HL-60 (cell line): Measurements from ENCODE around the gene SMC1A.

Source experiments
- DNase-seq, 2 experiments: peaks; one replicate each; pipeline ENCODE4 v3.0.0-alpha.2; 2010 to 2020; ENCODE audit warnings: low read depth in 1 of 2, low spot score in 1 of 2
- H3K27ac ChIP-seq: fragments of 250-450 bp; sonication (Bioruptor Pico); replicated peaks from 2 replicates; pipeline ENCODE4 v1.5.1; 2020; ENCODE audit warnings: mild to moderate bottlenecking, moderate library complexity
- H3K27me3 ChIP-seq: fragments of 250-450 bp; sonication (Bioruptor Pico); 2 replicates; pipeline ENCODE4 v1.5.1; 2021; ENCODE audit warnings: mild to moderate bottlenecking, moderate library complexity; ENCODE audit not compliant: insufficient read depth, poor library complexity, severe bottlenecking
- H3K4me3 ChIP-seq: replicated peaks from 2 replicates; pipeline ENCODE4 v1.5.1; 2011; ENCODE audit warnings: mild to moderate bottlenecking, control low read depth, low read length; ENCODE audit not compliant: insufficient read depth
- CTCF ChIP-seq: IDR thresholded peaks from one replicate; pipeline ENCODE4 v1.5.1; 2011; ENCODE audit warnings: low read length, control low read depth, inconsistent platforms; ENCODE audit not compliant: insufficient read depth
- GABPA ChIP-seq: IDR thresholded peaks from 2 replicates; pipeline ENCODE4 v1.6.1; 2012; ENCODE audit warnings: low read depth
- POLR2AphosphoS5 ChIP-seq: IDR thresholded peaks from 2 replicates; pipeline ENCODE4 v1.6.1; 2012; ENCODE audit warnings: low read depth
- REST ChIP-seq: IDR thresholded peaks from 2 replicates; pipeline ENCODE4 v1.6.1; 2012; ENCODE audit warnings: low read depth; ENCODE audit not compliant: insufficient replicate concordance
- SPI1 ChIP-seq: IDR thresholded peaks from 2 replicates; pipeline ENCODE4 v1.6.1; 2012; ENCODE audit warnings: low read depth, mild to moderate bottlenecking, borderline replicate concordance

SMC1A gene

GRCh38 chrX:53441531-53442321 is 19.3 kb upstream of the SMC1A start:
- Histone ChIP-seq H3K4me3 (peak overlapping the region; percentile 42), H3K27me3 (no peaks in the 10 kb centered on the region), H3K27ac (peak overlapping the region; percentile 88)
- peak; percentile 77 to 89 for DNase-seq
- TF ChIP-seq REST, result no peak
- no peak for TF ChIP-seq CTCF
- no peak for TF ChIP-seq GABPA
- TF ChIP-seq SPI1, result no peak
- no peak; the same call in 1 of the 2 replicates for TF ChIP-seq POLR2AphosphoS5

- TF ChIP-seq CTCF (no peak), POLR2AphosphoS5 (no peak)
Measured at GRCh38 chrX:53440621-53441517, 18.4 kb upstream of the SMC1A start.

GRCh38 chrX:53440101-53440500 is 17.6 kb upstream of the SMC1A start:
- Histone ChIP-seq H3K4me3 (peak overlapping the region; percentile 42), H3K27me3 (no peaks in the 10 kb centered on the region), H3K27ac (peak overlapping the region; percentile 88)
- peak in 1 of 2 experiments; percentile 29 for DNase-seq
- peak; percentile 42; the same call in 1 of the 2 replicates for TF ChIP-seq SPI1
- no peak for TF ChIP-seq CTCF

More at GRCh38 chrX:53440621-53441517, 18.4 kb upstream of the SMC1A start:
- Histone ChIP-seq H3K27ac (peak overlapping the region; percentile 88), H3K27me3 (no peaks in the 10 kb centered on the region), H3K4me3 (peak overlapping the region; percentile 42)
- DNase-seq, result peak; percentile 78 to 90

- no peak for DNase-seq
- no peak overlapping the region for H3K4me3 ChIP-seq
- no peak for TF ChIP-seq POLR2AphosphoS5
- TF ChIP-seq REST, result no peak
- TF ChIP-seq SPI1, result no peak
- no peak for TF ChIP-seq GABPA
- no peak for TF ChIP-seq CTCF
- H3K27me3 ChIP-seq, result no peaks in the 10 kb centered on the region
- no peak overlapping the region for H3K27ac ChIP-seq
Measured at GRCh38 chrX:53438832-53439230, 16.4 kb upstream of the SMC1A start.
